ENCODE results near the gene PRPH. TPM values are rescaled to one million over a fixed set of nuclear protein-coding genes. Genes with fewer than 3 reads are reported as not detected.

PRPH gene
- total and polyA plus RNA-seq, 2 of the 13 experiments (the other 11 are each of a cell fraction or from before 2014, with no cell fraction given): 0.12 TPM; not detected in 1

GRCh38 chr12:49255857-49256637 is 38.9 kb upstream of the PRPH start (continued):
- TF ChIP-seq, protein P1, sequence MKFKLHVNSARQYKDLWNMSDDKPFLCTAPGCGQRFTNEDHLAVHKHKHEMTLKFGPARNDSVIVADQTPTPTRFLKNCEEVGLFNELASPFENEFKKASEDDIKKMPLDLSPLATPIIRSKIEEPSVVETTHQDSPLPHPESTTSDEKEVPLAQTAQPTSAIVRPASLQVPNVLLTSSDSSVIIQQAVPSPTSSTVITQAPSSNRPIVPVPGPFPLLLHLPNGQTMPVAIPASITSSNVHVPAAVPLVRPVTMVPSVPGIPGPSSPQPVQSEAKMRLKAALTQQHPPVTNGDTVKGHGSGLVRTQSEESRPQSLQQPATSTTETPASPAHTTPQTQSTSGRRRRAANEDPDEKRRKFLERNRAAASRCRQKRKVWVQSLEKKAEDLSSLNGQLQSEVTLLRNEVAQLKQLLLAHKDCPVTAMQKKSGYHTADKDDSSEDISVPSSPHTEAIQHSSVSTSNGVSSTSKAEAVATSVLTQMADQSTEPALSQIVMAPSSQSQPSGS (CRISPR knock-in tag; IDR thresholded peaks at IDR 0.05): peak; percentile 76
- TF ChIP-seq KDM6A (CRISPR knock-in tag; IDR thresholded peaks at IDR 0.05; ENCODE audit: low read depth) (0 out of 2 replicates have a peak, but pooled peaks have one; percentile 46), HOXA3 (CRISPR knock-in tag; IDR thresholded peaks at IDR 0.05) (peak; percentile 82), ZNF333 (CRISPR knock-in tag; IDR thresholded peaks at IDR 0.05; ENCODE audit: borderline replicate concordance) (no peak), NRL (CRISPR knock-in tag; IDR thresholded peaks at IDR 0.05; ENCODE audit: borderline replicate concordance) (no peak), REPIN1 (CRISPR knock-in tag; IDR thresholded peaks at IDR 0.05; ENCODE audit: borderline replicate concordance, low read depth) (peak; percentile 41; the same call in 1 of the 2 replicates), REST (IDR thresholded peaks at IDR 0.05; ENCODE audit: borderline replicate concordance in 1 of 2, low read depth in 1 of 2, low read length in 2 of 2) (no peak), SOX6 (IDR thresholded peaks at IDR 0.05) (no peak), SOX6 (CRISPR knock-in tag; IDR thresholded peaks at IDR 0.05) (peak; percentile 85), RFX1 (IDR thresholded peaks at IDR 0.05) (no peak), ZFP90 (CRISPR knock-in tag; IDR thresholded peaks at IDR 0.05; ENCODE audit: borderline replicate concordance) (peak; percentile 70), ZMYM2 (CRISPR knock-in tag; IDR thresholded peaks at IDR 0.05) (peak; percentile 93), ZKSCAN1 (IDR thresholded peaks at IDR 0.05; ENCODE audit: low read length) (no peak), GLI4 (CRISPR knock-in tag; IDR thresholded peaks at IDR 0.05; ENCODE audit: borderline replicate concordance) (no peak), NR2F2 (IDR thresholded peaks at IDR 0.05; ENCODE audit: borderline replicate concordance, low read depth) (peak; percentile 69; the same call in 1 of the 2 replicates), PBX2 (CRISPR knock-in tag; IDR thresholded peaks at IDR 0.05) (no peak)
- TF ChIP-seq, protein P2, sequence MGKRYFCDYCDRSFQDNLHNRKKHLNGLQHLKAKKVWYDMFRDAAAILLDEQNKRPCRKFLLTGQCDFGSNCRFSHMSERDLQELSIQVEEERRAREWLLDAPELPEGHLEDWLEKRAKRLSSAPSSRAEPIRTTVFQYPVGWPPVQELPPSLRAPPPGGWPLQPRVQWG (CRISPR knock-in tag; IDR thresholded peaks at IDR 0.05; ENCODE audit: borderline replicate concordance, low read depth): no peak

Data from HepG2 (cell line).